SU-DHL-6 (cell line): Measurements from ENCODE around the gene PSMA5.

Source experiments
- CTCF ChIP-seq: fragments of 200-600 bp; sonication (generic); IDR thresholded peaks from one replicate; pipeline ENCODE4 v1.5.1; 2017; ENCODE audit warnings: antibody characterized with exemption, mild to moderate bottlenecking, low read length, moderate library complexity; ENCODE audit not compliant: insufficient read depth, poor library complexity, severe bottlenecking
- EZH2phosphoT487 ChIP-seq: fragments of 200-600 bp; sonication (generic), shearing (Covaris generic); conservative IDR thresholded peaks from 2 replicates; pipeline ENCODE4 v1.6.1; 2018; ENCODE audit warnings: mild to moderate bottlenecking, antibody characterized with exemption, low read length, moderate library complexity, mixed read lengths

GRCh38 chr1:109432336-109432735 is 6.1 kb upstream of the PSMA5 start:
- no peak for TF ChIP-seq CTCF
- TF ChIP-seq EZH2phosphoT487: no peak
